SHP77 treated with DMSO at 0.1 percent for 48 hours (cell line): ENCODE data around the gene SET.

Source experiments
- DNase-seq: peaks from one replicate; lab custom pipeline; 2025; lab: John Stamatoyannopoulos, UW

SET gene

DNA sequence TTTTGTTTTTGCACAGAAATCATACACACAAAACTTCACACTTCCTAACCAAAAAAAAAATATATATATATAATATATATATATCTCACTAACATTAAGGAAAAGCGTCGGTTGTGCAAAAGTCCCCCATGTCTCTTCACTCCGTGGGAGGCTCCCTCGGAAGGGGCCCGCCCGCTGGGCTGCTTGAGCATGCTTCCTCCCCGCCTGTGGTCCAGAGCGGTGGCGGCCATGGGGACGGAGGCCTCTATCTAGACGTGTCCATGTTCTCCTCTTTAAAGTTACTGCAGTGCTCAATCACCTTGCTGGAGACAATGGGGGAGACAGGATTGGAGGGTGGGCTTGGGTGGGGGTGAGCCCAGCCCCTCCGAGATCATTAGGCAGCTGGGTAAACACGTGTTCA is 42.1 kb downstream of the SET start:
- no peak for DNase-seq

DNA sequence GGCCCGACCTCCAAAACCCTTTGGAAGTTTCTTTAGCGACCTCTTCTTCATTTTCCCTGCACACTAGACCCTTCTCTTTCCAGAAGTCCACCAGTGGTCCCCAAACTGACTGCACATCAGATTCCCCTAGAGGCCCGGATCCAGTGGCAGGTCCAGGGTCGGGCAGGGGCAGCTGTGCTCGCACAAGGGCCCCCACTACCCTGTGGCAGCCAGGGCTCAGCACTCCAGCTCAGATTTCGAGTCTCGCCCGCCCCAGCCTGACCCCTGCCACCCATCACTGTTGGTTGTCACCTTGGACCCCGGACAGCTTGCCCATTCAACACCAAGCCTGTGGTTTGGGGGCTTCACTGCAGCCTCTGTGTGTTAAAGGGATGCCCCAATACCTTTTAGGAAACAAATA is 42.7 kb downstream of the SET start:
- DNase-seq = no peak

DNA sequence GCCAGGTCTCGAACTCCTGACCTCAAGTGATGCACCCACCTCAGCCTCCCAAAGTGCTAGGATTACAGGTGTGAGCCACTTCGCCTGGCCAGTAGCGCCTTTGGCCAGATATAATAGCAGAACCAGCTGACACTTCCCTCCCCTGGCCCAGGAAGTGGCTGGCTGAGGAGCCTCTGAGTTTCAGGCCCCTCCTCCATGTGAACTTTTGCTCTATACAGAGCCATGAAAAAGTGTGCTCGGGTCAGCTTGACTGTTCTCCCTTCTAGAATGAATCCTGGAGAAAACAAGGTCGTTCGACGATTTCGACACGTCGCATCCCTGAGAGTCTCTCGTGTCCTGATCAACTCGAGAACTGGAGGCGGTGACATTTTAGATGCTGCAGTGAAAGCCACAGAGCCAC is 43.6 kb downstream of the SET start:
- no peak for DNase-seq

DNA sequence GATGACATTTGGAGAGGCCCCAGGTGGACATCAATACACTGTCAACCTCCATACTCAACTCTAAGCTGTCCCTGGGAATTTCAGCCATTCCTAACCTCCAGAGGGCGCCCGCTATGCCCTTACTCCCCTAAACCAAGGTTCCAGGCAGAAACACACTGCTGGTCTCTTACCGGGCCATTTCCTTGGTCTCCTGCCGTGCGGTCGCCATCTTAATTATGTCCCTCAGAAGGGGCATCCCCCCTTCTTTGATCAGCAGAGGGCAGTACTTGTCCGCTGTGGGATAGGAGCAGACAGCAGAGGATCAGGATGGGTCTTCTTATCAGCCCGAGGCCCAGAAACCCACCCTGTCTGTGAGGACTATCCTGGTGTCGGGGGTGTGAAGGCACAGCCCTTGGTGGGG is 44.2 kb downstream of the SET start:
- peak; percentile 85 for DNase-seq

GRCh38 chr9:128735373-128735772 is 46.4 kb downstream of the SET start:
- DNase-seq = no peak

DNA sequence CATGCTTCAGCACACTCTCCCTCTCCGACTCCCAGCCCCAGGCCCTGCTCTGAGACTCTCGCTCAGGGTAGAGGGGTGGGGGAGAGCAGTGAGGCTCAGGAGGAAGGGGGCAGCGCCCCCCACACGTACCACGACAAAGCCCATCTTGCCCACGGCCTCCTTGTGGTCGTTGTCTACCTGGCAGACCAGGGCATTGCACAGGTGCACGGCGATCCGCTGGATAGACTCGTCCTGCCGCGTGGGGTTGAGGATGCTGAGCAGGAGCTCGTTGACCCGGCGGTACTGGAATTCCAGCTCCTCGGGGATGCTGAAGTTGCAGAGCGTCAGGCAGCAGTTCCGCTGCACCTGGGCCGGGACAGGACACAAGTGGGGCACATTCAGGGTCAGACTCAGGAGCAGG is 53.4 kb downstream of the SET start:
- no peak for DNase-seq

GRCh38 chr9:128743421-128743820 is 54.4 kb downstream of the SET start:
- DNase-seq = no peak
